Measurements from ENCODE around the gene HRH3.

The HRH3 gene

DNA sequence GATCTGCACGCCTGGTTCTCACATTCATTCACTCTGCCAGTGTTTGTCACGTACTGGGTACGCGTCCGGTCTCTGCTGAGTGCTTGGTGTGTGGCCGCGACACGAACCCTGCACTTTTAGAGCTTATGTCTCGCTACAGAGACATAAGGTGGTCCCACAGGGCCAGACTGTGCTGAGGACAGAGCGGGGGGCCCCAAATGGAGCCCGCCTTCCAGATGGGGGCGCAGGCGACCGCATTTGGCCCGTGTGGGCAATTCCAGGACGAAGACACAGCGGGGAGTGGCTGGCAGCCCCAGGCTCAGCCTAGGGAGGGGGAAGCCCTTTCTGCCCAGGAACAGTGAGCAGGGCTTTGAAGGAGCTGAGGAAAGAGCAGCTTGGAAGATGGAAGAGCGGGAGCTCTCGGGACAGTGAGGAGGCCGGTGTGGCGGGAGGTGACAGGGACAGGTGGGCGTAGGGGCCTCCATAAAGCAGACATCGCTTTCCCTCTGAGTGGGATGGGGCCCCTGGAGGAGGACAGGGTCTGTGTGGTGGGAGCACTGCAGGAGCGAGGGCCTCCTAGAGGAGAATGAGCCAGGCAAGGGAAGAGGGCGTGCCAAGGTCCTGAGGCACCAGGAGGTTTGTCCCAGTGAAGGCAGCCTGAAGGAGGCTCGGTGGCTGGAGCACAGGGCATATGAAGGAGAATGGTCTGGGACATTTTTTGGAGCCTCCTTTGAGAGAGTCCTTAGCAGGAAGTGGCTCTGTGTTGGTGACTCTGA lies 45.0 kb downstream of the HRH3 start:
- DNase-seq = no peak

DNA sequence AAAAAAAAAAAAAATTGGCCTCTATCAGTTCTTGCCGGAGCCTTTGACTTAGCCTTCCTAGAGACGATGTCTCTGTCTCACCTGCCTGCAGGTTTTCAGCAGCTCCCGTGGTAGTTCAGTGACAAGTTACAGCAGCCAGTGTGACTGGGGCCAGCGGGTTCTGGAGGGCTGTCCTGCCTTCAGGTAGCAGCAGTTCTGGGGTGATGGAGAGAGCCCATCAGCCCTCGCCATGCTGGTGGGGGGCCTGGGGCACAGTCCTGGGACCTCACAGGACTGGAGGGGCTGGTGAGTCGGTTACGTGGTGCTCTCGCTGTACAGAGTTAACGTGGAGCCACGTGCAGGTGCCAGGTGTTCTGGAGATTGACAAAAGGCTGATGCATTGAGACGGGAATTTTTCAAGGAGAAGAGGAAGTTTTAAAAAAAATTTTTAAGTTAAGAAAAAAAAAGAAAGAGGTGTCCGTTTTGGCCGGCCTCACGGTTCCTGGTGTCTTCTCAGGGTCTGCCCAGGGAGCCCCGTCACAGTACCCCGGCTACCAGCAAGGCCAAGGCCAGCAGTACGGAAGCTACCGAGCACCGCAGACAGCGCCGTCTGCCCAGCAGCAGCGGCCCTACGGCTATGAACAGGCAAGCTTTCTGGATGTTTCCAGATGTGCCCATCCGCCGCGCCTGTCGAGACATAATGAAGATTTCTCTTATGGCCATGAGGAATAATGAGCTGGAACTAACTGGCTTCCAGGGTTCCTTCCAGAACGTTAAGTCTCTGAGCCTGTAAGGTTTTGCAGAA lies 45.9 kb downstream of the HRH3 start:
- DNase-seq = no peak

DNA sequence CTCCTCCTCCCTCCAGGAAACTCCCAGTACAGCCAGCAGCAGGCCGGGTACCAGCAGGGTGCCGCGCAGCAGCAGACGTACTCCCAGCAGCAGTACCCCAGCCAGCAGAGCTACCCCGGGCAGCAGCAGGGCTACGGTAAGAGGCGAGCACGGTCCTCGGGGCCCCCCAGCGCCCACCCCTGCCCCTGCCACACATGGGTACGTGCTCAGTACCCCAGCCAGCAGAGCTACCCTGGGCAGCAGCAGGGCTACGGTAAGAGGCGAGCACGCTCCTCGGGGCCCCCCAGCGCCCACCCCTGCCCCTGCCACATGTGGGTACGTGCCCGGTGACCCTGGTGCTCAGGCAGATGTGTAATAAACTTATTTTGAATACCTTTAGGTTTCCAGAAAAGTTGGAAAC lies 47.4 kb downstream of the HRH3 start:
- no peak for DNase-seq

DNA sequence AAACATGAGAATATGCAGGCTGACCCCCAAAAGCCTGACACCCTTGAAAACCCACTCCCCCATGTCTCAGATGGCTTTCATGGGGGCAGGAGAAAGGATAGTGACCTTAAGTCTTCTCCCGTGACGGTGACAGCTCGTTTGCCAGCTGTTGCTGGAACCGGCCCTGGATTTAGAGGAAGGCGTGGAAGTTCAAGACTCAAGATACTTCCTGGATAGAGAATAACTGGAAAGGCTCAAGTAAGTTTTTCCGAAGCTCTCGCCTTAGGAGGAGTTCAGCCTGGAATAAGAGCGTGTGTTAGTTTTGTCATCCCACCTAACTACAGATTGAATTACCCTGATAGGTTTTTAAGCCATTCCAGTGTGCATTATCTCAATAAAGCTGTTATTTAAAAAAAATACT lies 48.8 kb downstream of the HRH3 start:
- DNase-seq = no peak

DNA sequence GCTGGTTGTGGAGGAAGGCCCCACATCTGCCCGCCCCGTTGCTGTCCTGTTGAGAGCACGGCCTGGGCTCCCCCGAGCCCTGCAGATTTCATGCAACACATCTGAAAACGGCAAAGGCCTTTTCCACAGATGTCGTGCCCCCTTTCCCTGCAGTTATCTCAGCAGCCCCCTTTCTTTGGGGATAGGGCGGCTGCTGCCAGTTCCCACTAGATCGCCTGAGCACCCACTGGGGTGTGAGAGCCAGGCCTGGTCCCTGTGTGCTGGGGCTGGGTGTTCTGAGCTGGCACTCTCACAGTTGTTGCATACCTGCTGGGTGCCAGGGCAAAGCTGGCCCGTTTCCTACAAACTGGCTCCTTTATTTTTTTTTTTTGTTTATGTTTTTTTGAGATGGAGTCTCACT lies 49.5 kb downstream of the HRH3 start:
- no peak for DNase-seq

DNA sequence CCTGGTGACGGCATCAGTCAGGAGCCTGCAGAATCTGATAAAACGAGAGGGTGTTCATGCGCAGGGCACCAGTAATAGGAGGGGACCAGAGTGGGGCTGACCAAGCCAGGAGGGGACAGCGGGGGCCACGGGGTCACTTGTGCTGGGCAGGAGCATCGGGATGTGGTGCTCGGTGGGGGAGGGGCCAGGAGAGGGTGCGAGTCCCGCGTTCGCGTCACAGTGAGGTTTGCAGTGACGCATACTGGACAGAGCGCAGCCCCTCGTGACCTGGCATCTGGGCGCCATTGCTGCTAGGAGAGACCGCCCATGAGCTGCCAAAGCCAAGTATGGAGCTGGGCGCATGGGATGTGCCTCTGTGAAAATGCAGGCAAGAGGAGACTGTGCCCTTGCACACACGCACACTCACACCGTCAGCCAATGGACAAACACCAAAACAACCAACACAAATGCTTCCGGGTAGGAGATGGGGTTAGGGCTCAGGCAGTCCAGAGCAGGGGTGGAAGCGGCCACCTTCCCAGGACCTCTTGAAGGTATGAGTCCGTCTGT lies 51.1 kb downstream of the HRH3 start:
- no peak for DNase-seq

DNA sequence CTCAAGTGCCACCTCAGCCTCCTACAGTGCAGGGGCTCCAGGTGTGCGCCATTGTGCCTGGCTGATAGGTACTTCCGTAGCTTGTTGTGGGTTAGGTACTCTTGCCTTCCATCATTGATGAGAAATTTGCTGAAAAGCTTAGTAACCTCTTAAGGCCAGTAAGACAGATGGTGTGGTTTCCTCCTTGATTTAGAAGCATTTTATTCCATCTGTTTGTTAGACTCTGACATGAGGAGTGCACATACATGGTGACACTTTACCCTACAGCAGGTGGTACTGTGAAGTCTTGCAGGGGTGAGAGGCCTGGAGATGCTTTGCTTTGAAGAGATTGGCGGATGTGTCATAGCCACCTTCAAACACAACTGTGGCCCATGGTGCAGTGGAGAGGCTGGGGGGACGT lies 52.0 kb downstream of the HRH3 start:
- no peak for DNase-seq

DNA sequence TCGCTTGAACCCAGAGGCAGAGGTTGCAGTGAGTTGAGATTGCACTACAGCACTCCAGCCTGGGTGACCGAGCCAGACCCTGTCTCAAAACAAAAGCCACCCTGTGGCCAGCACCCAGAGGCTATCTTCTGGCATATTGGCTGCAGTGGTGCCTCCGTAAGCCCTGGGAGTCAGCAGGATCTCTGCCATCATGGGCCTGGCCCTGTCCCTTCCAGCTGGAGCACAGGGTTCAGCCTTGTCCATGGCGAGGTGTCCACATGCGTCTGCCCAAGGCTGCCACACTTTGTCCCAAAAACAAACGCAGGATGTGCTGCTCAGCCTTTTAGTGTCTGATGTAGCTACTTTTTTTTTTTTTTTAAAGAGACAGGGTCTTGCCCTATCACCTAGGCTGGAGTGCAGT lies 52.6 kb downstream of the HRH3 start:
- DNase-seq = no peak

DNA sequence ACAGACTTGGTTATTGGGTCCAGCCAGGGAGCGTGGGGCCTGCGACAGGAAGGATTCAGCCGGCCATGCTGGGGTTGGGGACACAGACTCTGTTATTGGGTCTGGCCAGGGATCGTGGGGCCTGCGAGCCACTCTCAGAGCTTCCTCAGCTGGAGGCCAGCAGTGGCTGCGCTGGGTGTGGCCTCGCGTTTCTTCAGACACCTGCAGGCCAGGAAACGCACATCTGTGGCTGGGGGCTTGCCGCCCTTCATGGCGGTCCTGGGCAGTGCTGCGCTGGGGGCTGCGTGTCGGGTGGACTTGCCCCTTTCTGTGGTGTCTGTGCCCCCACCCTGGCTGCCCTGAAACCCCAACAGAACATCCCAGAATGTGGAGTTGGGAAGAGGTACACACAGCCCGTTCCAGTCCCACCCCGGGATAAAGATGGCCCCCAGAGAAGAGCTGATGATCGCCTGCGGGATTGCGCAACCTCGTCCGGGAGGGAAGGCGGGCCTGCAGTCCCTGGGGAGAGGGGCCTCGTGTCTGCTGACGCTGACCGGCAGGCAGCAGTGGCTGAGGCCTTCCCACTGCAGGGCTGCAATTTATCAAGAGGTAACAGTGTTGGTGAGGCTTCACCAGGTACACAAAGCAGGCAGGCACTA lies 54.2 kb downstream of the HRH3 start:
- no peak for DNase-seq
